GM19452 (cell line): Measurements from ENCODE around the gene CD3G.

ENCODE experiments used
- ATAC-seq: cut with Tn5 transposase; IDR thresholded peaks from one replicate; pipeline ENCODE4 v1.9.1; 2021; ENCODE audit not compliant: unreplicated experiment

CD3G gene

GRCh38 chr11:118322721-118323120, 21.4 kb upstream of the CD3G start:
- ATAC-seq = no peak

GRCh38 chr11:118325283-118325682, 18.9 kb upstream of the CD3G start:
- no peak for ATAC-seq

- no peak for ATAC-seq
These were observed 15.4 kb upstream of the CD3G start for GRCh38 chr11:118328745-118329144.

GRCh38 chr11:118334745-118335144, 9.4 kb upstream of the CD3G start:
- no peak for ATAC-seq

- ATAC-seq = no peak
These were observed 5.5 kb upstream of the CD3G start for GRCh38 chr11:118338637-118339061.

- no peak for ATAC-seq
These were observed 4.7 kb upstream of the CD3G start for GRCh38 chr11:118339281-118339961.

- no peak for ATAC-seq
These were observed 3.7 kb upstream of the CD3G start for GRCh38 chr11:118340449-118340848.

- ATAC-seq = no peak
These were observed 2.9 kb upstream of the CD3G start for GRCh38 chr11:118341261-118341660.

- no peak for ATAC-seq
These were observed 2.2 kb upstream of the CD3G start for GRCh38 chr11:118341815-118342489.

- ATAC-seq = no peak
These were observed 1.5 kb upstream of the CD3G start, which contains the start of gene CD3D for GRCh38 chr11:118342503-118343161. CD3D (minus strand) TSS chr11:118342705; CDS start chr11:118342607, 98 bp downstream.

- no peak for ATAC-seq
These were observed 896 bp upstream of the CD3G start for GRCh38 chr11:118343248-118343647.

GRCh38 chr11:118349475-118349874, 5.3 kb downstream of the CD3G start:
- ATAC-seq = no peak

- no peak for ATAC-seq
These were observed 9.1 kb downstream of the CD3G start for GRCh38 chr11:118353084-118353710.

- no peak for ATAC-seq
These were observed 13.9 kb downstream of the CD3G start for GRCh38 chr11:118358071-118358470.

- ATAC-seq = peak; percentile 77
These were observed 15.3 kb downstream of the CD3G start, which contains the start of gene UBE4A for GRCh38 chr11:118359295-118359958. UBE4A (plus strand) TSS chr11:118359600; CDS start chr11:118365081, 5,481 bp downstream.

- ATAC-seq = no peak
These were observed 20.9 kb downstream of the CD3G start for GRCh38 chr11:118364956-118365615.

- ATAC-seq = no peak
These were observed 22.1 kb downstream of the CD3G start for GRCh38 chr11:118366287-118366686.

- ATAC-seq = no peak
These were observed 26.6 kb downstream of the CD3G start for GRCh38 chr11:118370774-118371173.

GRCh38 chr11:118373263-118373662, 29.1 kb downstream of the CD3G start:
- no peak for ATAC-seq

GRCh38 chr11:118373871-118374270, 29.7 kb downstream of the CD3G start:
- ATAC-seq = no peak
